ENCODE results near the gene HHAT. TPM values are rescaled to one million over a fixed set of nuclear protein-coding genes. Genes with fewer than 3 reads are reported as not detected.

Gene HHAT
- total and polyA plus RNA-seq, 2 of the 13 experiments (the other 11 are each of a cell fraction or from before 2014, with no cell fraction given), result 2.6 to 4.9 TPM

DNA sequence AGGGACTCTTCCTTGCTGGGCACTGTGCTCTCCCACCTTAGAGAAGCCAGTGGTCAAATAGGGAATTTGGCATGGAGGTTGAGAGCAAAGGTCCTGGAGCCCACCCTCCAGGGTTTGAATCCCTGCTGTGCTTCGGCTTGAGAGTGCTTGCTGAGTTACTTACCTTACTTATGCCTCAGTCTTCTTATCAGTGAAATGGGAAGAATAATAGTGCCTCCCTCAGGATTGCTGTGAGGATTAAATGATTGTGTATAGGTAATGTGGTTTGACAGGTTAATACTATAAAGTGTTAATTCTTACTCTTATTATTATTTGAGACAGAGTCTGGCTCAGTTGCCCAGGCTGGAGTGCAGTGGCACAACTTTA is 79.2 kb downstream of the HHAT start:
- CTCF ChIA-PET (ENCODE audit: low intra/inter-chr PET ratio, low total read pairs), result interaction anchor here (1.6 to 2.1 kb wide), 2 partner anchors 541 to 727 kb away, joined by 6 to 32 read pairs; partner anchors contain the start of gene KCNH1
- Histone ChIP-seq H3K4me1 (ENCODE audit: insufficient read depth, low read length) (no peaks in the 10 kb centered on the region; the same call in 1 of the 2 replicates), H3K79me2 (ENCODE audit: insufficient read depth, low read length) (no peaks in the 10 kb centered on the region), H3K4me2 (ENCODE audit: low read depth, low read length) (no peak overlapping the region), H3K27me3 (ENCODE audit: control insufficient read depth in 1 of 2, insufficient read depth in 2 of 2, low read length in 2 of 2) (no peaks in the 10 kb centered on the region), H3K9me3 (ENCODE audit: low read length) (no peaks in the 10 kb centered on the region), H3K27ac (ENCODE audit: extremely low read length, insufficient read depth, low read length) (no peak overlapping the region), H4K20me1 (ENCODE audit: insufficient read depth, low read length) (no peaks in the 10 kb centered on the region), H3K36me3 (replicated peaks in 1 of 2; ENCODE audit: control insufficient read depth in 1 of 2, insufficient read depth in 2 of 2, low read length in 2 of 2) (no peaks in the 10 kb centered on the region), H3K4me3 (replicated peaks in 1 of 3; ENCODE audit: insufficient read depth in 1 of 3, low read depth in 2 of 3, low read length in 3 of 3) (no peak overlapping the region), H3K9ac (ENCODE audit: insufficient read depth, low read depth, low read length) (no peak overlapping the region), H2AFZ (ENCODE audit: low read length) (no peak overlapping the region)
- BruUV-seq (replicated peaks), result no TSS peak
- ATAC-seq (no peak), DNase-seq (ENCODE audit: low spot score) (no peak), FAIRE-seq (no peak)
- POLR2A ChIA-PET, result no interaction called here
- in situ Hi-C loops (cut with HindIII; ENCODE audit: extremely low pct_ligation_motif_present, low pct_unique_long_range_greater_than_20kb) (loop anchor here (10.0 kb wide), 1 partner anchor 727 kb away; the partner anchor contains the start of gene KCNH1), intact Hi-C loops (cut with micrococcal nuclease; ENCODE audit: unreplicated experiment) (loop anchor here (1.0 to 5.0 kb wide), 2 partner anchors 174 to 726 kb away; partner anchors contain the start of gene KCNH1)
- 100% methylated on average over 1 of the region's 1 CpG for WGBS (ENCODE audit: low lambda C conversion rate)
- no peak for TF ChIP-seq ZNF691 (CRISPR knock-in tag; IDR thresholded peaks at IDR 0.05; ENCODE audit: borderline replicate concordance, low read depth)
- 0 out of 2 replicates have a peak, but pooled peaks have one; percentile 52 for TF ChIP-seq ZNF629 (CRISPR knock-in tag; conservative IDR thresholded peaks at IDR 0.05)

DNA sequence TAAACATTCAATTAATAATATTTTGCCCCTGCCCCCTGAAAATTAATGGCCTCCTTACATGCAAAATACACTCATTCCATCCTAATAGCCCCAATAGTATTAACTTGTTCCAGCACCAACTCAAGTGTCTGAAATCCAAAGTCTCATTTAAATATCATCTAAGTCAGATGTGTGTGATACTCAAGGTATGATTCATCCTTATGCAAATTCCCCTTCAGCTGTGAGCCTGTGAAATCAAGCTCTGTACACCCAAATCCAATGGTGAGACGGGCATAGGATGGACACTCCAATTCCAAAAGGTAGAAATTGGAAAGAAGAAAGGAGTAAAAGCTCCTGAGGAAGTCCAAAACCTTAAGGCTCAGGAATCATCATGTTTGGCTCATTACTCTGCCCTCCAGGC is 83.5 kb downstream of the HHAT start:
- POLR2A ChIA-PET, result no interaction called here
- no peak for FAIRE-seq

More for the DNA sequence above, 83.5 kb downstream of the HHAT start:
- Histone ChIP-seq H3K4me2 (ENCODE audit: low read depth, low read length) (no peak overlapping the region), H3K9me3 (ENCODE audit: low read length) (no peaks in the 10 kb centered on the region), H3K36me3 (replicated peaks in 1 of 2; ENCODE audit: control insufficient read depth in 1 of 2, insufficient read depth in 2 of 2, low read length in 2 of 2) (no peaks in the 10 kb centered on the region), H3K4me3 (replicated peaks in 1 of 3; ENCODE audit: insufficient read depth in 1 of 3, low read depth in 2 of 3, low read length in 3 of 3) (no peak overlapping the region), H4K20me1 (ENCODE audit: insufficient read depth, low read length) (no peaks in the 10 kb centered on the region), H3K9ac (ENCODE audit: insufficient read depth, low read depth, low read length) (no peak overlapping the region), H3K27me3 (ENCODE audit: control insufficient read depth in 1 of 2, insufficient read depth in 2 of 2, low read length in 2 of 2) (no peaks in the 10 kb centered on the region), H3K79me2 (ENCODE audit: insufficient read depth, low read length) (no peaks in the 10 kb centered on the region), H3K27ac (ENCODE audit: extremely low read length, insufficient read depth, low read length) (no peak overlapping the region), H2AFZ (ENCODE audit: low read length) (no peak overlapping the region), H3K4me1 (ENCODE audit: insufficient read depth, low read length) (no peaks in the 10 kb centered on the region; the same call in 1 of the 2 replicates)
- intact Hi-C loops (cut with micrococcal nuclease; ENCODE audit: unreplicated experiment), result no loop called here
- ATAC-seq (no peak), DNase-seq (ENCODE audit: low spot score) (no peak)
- TF ChIP-seq ZNF737 (CRISPR knock-in tag; IDR thresholded peaks at IDR 0.05; ENCODE audit: borderline replicate concordance), result no peak
- TF ChIP-seq, protein P1, sequence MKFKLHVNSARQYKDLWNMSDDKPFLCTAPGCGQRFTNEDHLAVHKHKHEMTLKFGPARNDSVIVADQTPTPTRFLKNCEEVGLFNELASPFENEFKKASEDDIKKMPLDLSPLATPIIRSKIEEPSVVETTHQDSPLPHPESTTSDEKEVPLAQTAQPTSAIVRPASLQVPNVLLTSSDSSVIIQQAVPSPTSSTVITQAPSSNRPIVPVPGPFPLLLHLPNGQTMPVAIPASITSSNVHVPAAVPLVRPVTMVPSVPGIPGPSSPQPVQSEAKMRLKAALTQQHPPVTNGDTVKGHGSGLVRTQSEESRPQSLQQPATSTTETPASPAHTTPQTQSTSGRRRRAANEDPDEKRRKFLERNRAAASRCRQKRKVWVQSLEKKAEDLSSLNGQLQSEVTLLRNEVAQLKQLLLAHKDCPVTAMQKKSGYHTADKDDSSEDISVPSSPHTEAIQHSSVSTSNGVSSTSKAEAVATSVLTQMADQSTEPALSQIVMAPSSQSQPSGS (CRISPR knock-in tag; IDR thresholded peaks at IDR 0.05), result no peak
- TF ChIP-seq, protein P2, sequence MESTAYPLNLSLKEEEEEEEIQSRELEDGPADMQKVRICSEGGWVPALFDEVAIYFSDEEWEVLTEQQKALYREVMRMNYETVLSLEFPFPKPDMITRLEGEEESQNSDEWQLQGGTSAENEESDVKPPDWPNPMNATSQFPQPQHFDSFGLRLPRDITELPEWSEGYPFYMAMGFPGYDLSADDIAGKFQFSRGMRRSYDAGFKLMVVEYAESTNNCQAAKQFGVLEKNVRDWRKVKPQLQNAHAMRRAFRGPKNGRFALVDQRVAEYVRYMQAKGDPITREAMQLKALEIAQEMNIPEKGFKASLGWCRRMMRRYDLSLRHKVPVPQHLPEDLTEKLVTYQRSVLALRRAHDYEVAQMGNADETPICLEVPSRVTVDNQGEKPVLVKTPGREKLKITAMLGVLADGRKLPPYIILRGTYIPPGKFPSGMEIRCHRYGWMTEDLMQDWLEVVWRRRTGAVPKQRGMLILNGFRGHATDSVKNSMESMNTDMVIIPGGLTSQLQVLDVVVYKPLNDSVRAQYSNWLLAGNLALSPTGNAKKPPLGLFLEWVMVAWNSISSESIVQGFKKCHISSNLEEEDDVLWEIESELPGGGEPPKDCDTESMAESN (CRISPR knock-in tag; conservative IDR thresholded peaks at IDR 0.05), result no peak
- no peak for TF ChIP-seq FOXK2 (IDR thresholded peaks at IDR 0.05)
- no peak for TF ChIP-seq KAT7 (CRISPR knock-in tag; IDR thresholded peaks at IDR 0.05; ENCODE audit: borderline replicate concordance)
- no peak for TF ChIP-seq JDP2 (CRISPR knock-in tag; IDR thresholded peaks at IDR 0.05; ENCODE audit: borderline replicate concordance)
- TF ChIP-seq ZNF253 (CRISPR knock-in tag; IDR thresholded peaks at IDR 0.05; ENCODE audit: borderline replicate concordance), result no peak
- no peak for TF ChIP-seq CBX5 (CRISPR knock-in tag; IDR thresholded peaks at IDR 0.05; ENCODE audit: borderline replicate concordance)
- TF ChIP-seq, protein P3, sequence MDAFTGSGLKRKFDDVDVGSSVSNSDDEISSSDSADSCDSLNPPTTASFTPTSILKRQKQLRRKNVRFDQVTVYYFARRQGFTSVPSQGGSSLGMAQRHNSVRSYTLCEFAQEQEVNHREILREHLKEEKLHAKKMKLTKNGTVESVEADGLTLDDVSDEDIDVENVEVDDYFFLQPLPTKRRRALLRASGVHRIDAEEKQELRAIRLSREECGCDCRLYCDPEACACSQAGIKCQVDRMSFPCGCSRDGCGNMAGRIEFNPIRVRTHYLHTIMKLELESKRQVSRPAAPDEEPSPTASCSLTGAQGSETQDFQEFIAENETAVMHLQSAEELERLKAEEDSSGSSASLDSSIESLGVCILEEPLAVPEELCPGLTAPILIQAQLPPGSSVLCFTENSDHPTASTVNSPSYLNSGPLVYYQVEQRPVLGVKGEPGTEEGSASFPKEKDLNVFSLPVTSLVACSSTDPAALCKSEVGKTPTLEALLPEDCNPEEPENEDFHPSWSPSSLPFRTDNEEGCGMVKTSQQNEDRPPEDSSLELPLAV (CRISPR knock-in tag; conservative IDR thresholded peaks at IDR 0.05; ENCODE audit: low read depth), result no peak
- no peak for TF ChIP-seq ELF3 (CRISPR knock-in tag; IDR thresholded peaks at IDR 0.05)
- no TSS peak for BruUV-seq (replicated peaks)
- in situ Hi-C loops (cut with HindIII; ENCODE audit: extremely low pct_ligation_motif_present, low pct_unique_long_range_greater_than_20kb), result no loop called here
- WGBS (ENCODE audit: low lambda C conversion rate), result 67% methylated on average over 1 of the region's 1 CpG
- CTCF ChIA-PET (ENCODE audit: low intra/inter-chr PET ratio, low total read pairs), result no interaction called here
